CD4-positive, alpha-beta T cell (primary cell): ENCODE data around the gene DEF6. TPM values are rescaled to one million over a fixed set of nuclear protein-coding genes. Genes with fewer than 3 reads are reported as not detected.
A peak's percentile ranks its signal among the peaks of the same experiment; 100 is the strongest.

ENCODE experiments used
- ATAC-seq: fragments of 200-7000 bp; cut with Tn5 transposase; one replicate; pipeline ENCODE4 v1.10.0; 2022; ENCODE audit warnings: mild to moderate bottlenecking; ENCODE audit not compliant: poor library complexity
- CTCF ChIA-PET: fragments of 350-600 bp; sonication (Branson Sonifier 250); formaldehyde crosslinking; loops from one replicate; lab custom pipeline; 2021; ENCODE audit warnings: antibody characterized with exemption, inconsistent platforms; lab: Charles Lee
- POLR2A ChIA-PET: fragments of 350-600 bp; sonication (Branson Sonifier 250); formaldehyde crosslinking; loops from one replicate; lab custom pipeline; 2021; ENCODE audit warnings: antibody characterized with exemption, inconsistent platforms; lab: Charles Lee
- DNase-seq, 14 experiments: peaks; one replicate each; pipeline ENCODE4 v3.0.0-alpha.2; 2013 to 2020; ENCODE audit warnings: mixed read lengths in 2 of 14
- H3K27ac ChIP-seq, 2 donors: one replicate each; pipeline versions ENCODE4 v1.5.1 to v1.7.0; 2013; ENCODE audit warnings: low read length in 2 of 2, low read depth in 1 of 2, mild to moderate bottlenecking in 1 of 2
- H3K27me3 ChIP-seq, 2 experiments: 1 replicate in 1 of 2; 2 replicates in 1 of 2; pipeline versions ENCODE4 v1.6.1 to v1.7.0; 2013; ENCODE audit warnings: low read length in 2 of 2, control low read depth in 1 of 2, mild to moderate bottlenecking in 1 of 2, moderate library complexity in 1 of 2; ENCODE audit not compliant: insufficient read depth in 2 of 2, control insufficient read depth in 1 of 2
- H3K36me3 ChIP-seq: one replicate; pipeline ENCODE4 v1.6.1; 2013; ENCODE audit warnings: low read length, control low read depth; ENCODE audit not compliant: insufficient read depth
- H3K4me1 ChIP-seq: one replicate; pipeline ENCODE4 v1.6.1; 2013; ENCODE audit warnings: low read length, control low read depth; ENCODE audit not compliant: insufficient read depth
- H3K4me3 ChIP-seq: one replicate; pipeline ENCODE4 v1.5.1; 2013; ENCODE audit warnings: mild to moderate bottlenecking, low read length, moderate library complexity
- H3K9me3 ChIP-seq, 2 experiments: 1 replicate in 1 of 2; 2 replicates in 1 of 2; pipeline versions ENCODE4 v1.6.1 to v1.7.0; 2013; ENCODE audit warnings: low read length in 2 of 2, mild to moderate bottlenecking in 2 of 2, control low read depth in 1 of 2, moderate library complexity in 1 of 2; ENCODE audit not compliant: control insufficient read depth in 1 of 2, insufficient read depth in 1 of 2
- H3K27ac Mint-ChIP-seq: one replicate; pipeline ENCODE4 v1.8.0; 2020; ENCODE audit warnings: mixed read lengths
- H3K27me3 Mint-ChIP-seq: one replicate; pipeline ENCODE4 v1.8.0; 2021; ENCODE audit warnings: mixed read lengths
- H3K36me3 Mint-ChIP-seq: one replicate; pipeline ENCODE4 v1.8.0; 2021; ENCODE audit warnings: low read depth, mixed read lengths
- H3K4me1 Mint-ChIP-seq: one replicate; pipeline ENCODE4 v1.8.0; 2021; ENCODE audit warnings: low read depth, mixed read lengths
- H3K4me3 Mint-ChIP-seq: one replicate; pipeline ENCODE4 v1.8.0; 2020; ENCODE audit warnings: mild to moderate bottlenecking, mixed read lengths
- H3K9me3 Mint-ChIP-seq: one replicate; pipeline ENCODE4 v1.8.0; 2020; ENCODE audit warnings: mixed read lengths
- CTCF ChIP-seq: fragments of 200-600 bp; IDR thresholded peaks from one replicate; pipeline ENCODE4 v1.8.0; 2022; ENCODE audit warnings: antibody characterized with exemption, mild to moderate bottlenecking
- intact Hi-C, 2 experiments: fragments of 100-400 bp; cut with DNase I in 1 of 2; cut with micrococcal nuclease in 1 of 2; formaldehyde crosslinking; loops; one replicate each; pipeline versions ENCODE4 v1.15.1 to v1.9.0; 2023 to 2025; cut with DNase I, micrococcal nuclease
- total RNA-seq, 174 experiments: library from RNA in 2 of 174; stranded (reverse) in 2 of 174; gene quantifications; one replicate each; pipeline ENCODE4 v1.2.3 and lab custom pipeline; 2021 to 2026

The DEF6 gene
- total RNA-seq, 2 experiments from 2014 or later: 209 to 212 TPM

- H3K36me3 Mint-ChIP-seq: peaks cover 15% of the 10 kb centered on the region
- Histone ChIP-seq H3K27me3 (no peaks in the 10 kb centered on the region), H3K9me3 (no peaks in the 10 kb centered on the region), H3K4me3 (peak overlapping the region; percentile 97), H3K4me1 (peaks cover 31% of the 10 kb centered on the region), H3K27ac (peak overlapping the region; percentile 93 to 97), H3K36me3 (no peaks in the 10 kb centered on the region)
- ChIA-PET CTCF (interaction anchor here (1.3 kb wide), 1 partner anchor 189 kb away, joined by 4 read pairs; no protein-coding TSS in a partner anchor), POLR2A (interaction anchor here (0.7 to 2.0 kb wide), 18 partner anchors 9 to 1023 kb away, joined by 3 to 14 read pairs (median 4); partner anchors contain the start of genes ANKS1A, DEF6, HMGA1 and MAPK14)
- TF ChIP-seq CTCF: no peak
- H3K27me3 Mint-ChIP-seq: no peaks in the 10 kb centered on the region
- peak overlapping the region; percentile 98 for H3K27ac Mint-ChIP-seq
- peak; percentile 38 to 93 (median 68) for DNase-seq
- H3K4me1 Mint-ChIP-seq: peaks cover 66% of the 10 kb centered on the region
- H3K4me3 Mint-ChIP-seq: peak overlapping the region; percentile 95
- H3K9me3 Mint-ChIP-seq: no peaks in the 10 kb centered on the region
- intact Hi-C loops: loop anchor here in 1 of 2 experiments (10.0 kb wide), 2 partner anchors 375 to 765 kb away; partner anchors contain the start of genes ANKS1A, MAPK14, SLC26A8 and TAF11
- ATAC-seq: peak; percentile 50
These were observed 37.5 kb upstream of the DEF6 start for GRCh38 chr6:35259948-35260590.

- no peak for TF ChIP-seq CTCF
- peak in 2 of 14 experiments; percentile 9 to 36 for DNase-seq
- peaks cover 15% of the 10 kb centered on the region for H3K36me3 Mint-ChIP-seq
- H3K4me3 Mint-ChIP-seq: peak overlapping the region; percentile 95
- POLR2A ChIA-PET: no interaction called here
- H3K36me3 ChIP-seq: no peaks in the 10 kb centered on the region
- peak overlapping the region; percentile 93 to 97 for H3K27ac ChIP-seq
- intact Hi-C loops: loop anchor here in 1 of 2 experiments (10.0 kb wide), 1 partner anchor 764 kb away; the partner anchor contains the start of genes MAPK14 and SLC26A8
- ATAC-seq: no peak
- peaks cover 31% of the 10 kb centered on the region for H3K4me1 ChIP-seq
- H3K4me1 Mint-ChIP-seq: peaks cover 71% of the 10 kb centered on the region
- CTCF ChIA-PET: no interaction called here
- H3K9me3 ChIP-seq: no peaks in the 10 kb centered on the region
- peak overlapping the region; percentile 98 for H3K27ac Mint-ChIP-seq
- H3K27me3 ChIP-seq: no peaks in the 10 kb centered on the region
- H3K9me3 Mint-ChIP-seq: no peaks in the 10 kb centered on the region
- peak overlapping the region; percentile 97 for H3K4me3 ChIP-seq
- no peaks in the 10 kb centered on the region for H3K27me3 Mint-ChIP-seq
These were observed 36.7 kb upstream of the DEF6 start for GRCh38 chr6:35260591-35261570.

GRCh38 chr6:35262596-35262995 lies 35.0 kb upstream of the DEF6 start:
- H3K27me3 ChIP-seq: no peaks in the 10 kb centered on the region
- Mint-ChIP-seq H3K36me3 (peaks cover 18% of the 10 kb centered on the region), H3K27ac (peak overlapping the region; percentile 29), H3K9me3 (no peaks in the 10 kb centered on the region), H3K4me1 (peaks cover 71% of the 10 kb centered on the region), H3K27me3 (no peaks in the 10 kb centered on the region), H3K4me3 (peak overlapping the region; percentile 11)
- ATAC-seq (no peak), DNase-seq (no peak)
- H3K27ac ChIP-seq: no peak overlapping the region
- no peak for TF ChIP-seq CTCF
- CTCF ChIA-PET: no interaction called here
- POLR2A ChIA-PET: no interaction called here
- peaks cover 31% of the 10 kb centered on the region for H3K4me1 ChIP-seq
- H3K9me3 ChIP-seq: no peaks in the 10 kb centered on the region
- no peak overlapping the region for H3K4me3 ChIP-seq
- peaks cover 2% of the 10 kb centered on the region for H3K36me3 ChIP-seq
- intact Hi-C loops: loop anchor here in 1 of 2 experiments (10.0 kb wide), 1 partner anchor 762 kb away; the partner anchor contains the start of genes MAPK14 and SLC26A8
